Left kidney (tissue), 2 donors: Measurements from ENCODE around the gene FRRS1L. TPM values are rescaled to one million over a fixed set of nuclear protein-coding genes. Genes with fewer than 3 reads are reported as not detected.

Experiments used
- DNase-seq: peaks from one replicate; pipeline ENCODE4 v3.0.0-alpha.2; 2013
- polyA plus RNA-seq: library from polyadenylated mRNA; unstranded; fragments of 120-200 nt; gene quantifications from one replicate; pipeline ENCODE4 v1.2.1, GENCODE V29; 2013; ENCODE audit not compliant: insufficient read length

The FRRS1L gene
- polyA plus RNA-seq, 1 donor: 2.3 TPM

GRCh38 chr9:109107402-109108240 lies 59.4 kb downstream of the FRRS1L start:
- DNase-seq: no peak

GRCh38 chr9:109101810-109102209 lies 65.2 kb downstream of the FRRS1L start:
- DNase-seq: no peak

- DNase-seq: no peak
These were observed 65.8 kb downstream of the FRRS1L start for GRCh38 chr9:109101202-109101595.

GRCh38 chr9:109100543-109101201 lies 66.4 kb downstream of the FRRS1L start:
- DNase-seq: no peak

- DNase-seq: no peak
These were observed 68.1 kb downstream of the FRRS1L start for GRCh38 chr9:109098960-109099308.

- DNase-seq: no peak
These were observed 68.7 kb downstream of the FRRS1L start for GRCh38 chr9:109098171-109098959.

GRCh38 chr9:109097146-109097545 lies 69.9 kb downstream of the FRRS1L start:
- DNase-seq: no peak

- DNase-seq: no peak
These were observed 71.7 kb downstream of the FRRS1L start for GRCh38 chr9:109095321-109095720.

GRCh38 chr9:109094268-109094667 lies 72.8 kb downstream of the FRRS1L start:
- no peak for DNase-seq

- no peak for DNase-seq
These were observed 74.5 kb downstream of the FRRS1L start for GRCh38 chr9:109092587-109092986.

GRCh38 chr9:109092051-109092580 lies 74.9 kb downstream of the FRRS1L start:
- no peak for DNase-seq

- DNase-seq: no peak
These were observed 78.8 kb downstream of the FRRS1L start for GRCh38 chr9:109088221-109088620.

GRCh38 chr9:109087795-109088194 lies 79.3 kb downstream of the FRRS1L start:
- no peak for DNase-seq

- no peak for DNase-seq
These were observed 80.8 kb downstream of the FRRS1L start for GRCh38 chr9:109086221-109086620.

- no peak for DNase-seq
These were observed 81.5 kb downstream of the FRRS1L start for GRCh38 chr9:109085510-109085909.

- DNase-seq: no peak
These were observed 83.1 kb downstream of the FRRS1L start for GRCh38 chr9:109083813-109084405.

- no peak for DNase-seq
These were observed 83.9 kb downstream of the FRRS1L start for GRCh38 chr9:109083141-109083540.

GRCh38 chr9:109082091-109082620 lies 84.9 kb downstream of the FRRS1L start:
- DNase-seq: no peak
